ENCODE data around the gene FNDC3B. TPM values are rescaled to one million over a fixed set of nuclear protein-coding genes. Genes with fewer than 3 reads are reported as not detected.
A peak's percentile ranks its signal among the peaks of the same experiment; 100 is the strongest.

Gene FNDC3B
- total RNA-seq, 1 donor from 2014 or later = 171 TPM

- ATAC-seq (no peak), DNase-seq (ENCODE audit: low spot score) (no peak)
- intact Hi-C loops (cut with DNase I) = no loop called here
Observed at GRCh38 chr3:172390792-172391191, 351.4 kb downstream of the FNDC3B start.

- intact Hi-C loops (cut with DNase I) = no loop called here
- DNase-seq (ENCODE audit: low spot score) = no peak
- peak; percentile 17 for ATAC-seq
Observed at GRCh38 chr3:172391592-172392302, 352.4 kb downstream of the FNDC3B start.

- no peak for DNase-seq (ENCODE audit: low spot score)
- no peak for ATAC-seq
- intact Hi-C loops (cut with DNase I) = no loop called here
Observed at GRCh38 chr3:172394692-172395091, 355.3 kb downstream of the FNDC3B start.

GRCh38 chr3:172396400-172396799 is 357.0 kb downstream of the FNDC3B start:
- ATAC-seq = no peak

GRCh38 chr3:172397716-172398405 is 358.5 kb downstream of the FNDC3B start:
- ATAC-seq (no peak), DNase-seq (ENCODE audit: low spot score) (no peak)
- intact Hi-C loops (cut with DNase I) = no loop called here

More at GRCh38 chr3:172396400-172396799, 357.0 kb downstream of the FNDC3B start:
- DNase-seq (ENCODE audit: low spot score) = no peak
- intact Hi-C loops (cut with DNase I) = no loop called here

- ATAC-seq (no peak), DNase-seq (ENCODE audit: low spot score) (no peak)
- intact Hi-C loops (cut with DNase I) = no loop called here
Observed at GRCh38 chr3:172398484-172398883, 359.1 kb downstream of the FNDC3B start.

- ATAC-seq = no peak
- no peak for DNase-seq (ENCODE audit: low spot score)
- intact Hi-C loops (cut with DNase I) = no loop called here
Observed at GRCh38 chr3:172402090-172402489, 362.7 kb downstream of the FNDC3B start.

GRCh38 chr3:172402892-172403643 is 363.7 kb downstream of the FNDC3B start:
- intact Hi-C loops (cut with DNase I) = no loop called here
- ATAC-seq (no peak), DNase-seq (ENCODE audit: low spot score) (no peak)

GRCh38 chr3:172404237-172404962 is 365.0 kb downstream of the FNDC3B start:
- ATAC-seq (no peak), DNase-seq (ENCODE audit: low spot score) (no peak)
- intact Hi-C loops (cut with DNase I) = no loop called here

GRCh38 chr3:172405914-172406313 is 366.5 kb downstream of the FNDC3B start:
- DNase-seq (ENCODE audit: low spot score) (no peak), ATAC-seq (no peak)
- intact Hi-C loops (cut with DNase I) = no loop called here

GRCh38 chr3:172407872-172408271 is 368.5 kb downstream of the FNDC3B start:
- ATAC-seq (no peak), DNase-seq (ENCODE audit: low spot score) (no peak)
- intact Hi-C loops (cut with DNase I) = no loop called here

GRCh38 chr3:172410702-172411477 is 371.5 kb downstream of the FNDC3B start:
- DNase-seq (ENCODE audit: low spot score) (no peak), ATAC-seq (no peak)

GRCh38 chr3:172411478-172411947 is 372.1 kb downstream of the FNDC3B start:
- DNase-seq (ENCODE audit: low spot score) (no peak), ATAC-seq (no peak)
- intact Hi-C loops (cut with DNase I) = no loop called here

More at GRCh38 chr3:172410702-172411477, 371.5 kb downstream of the FNDC3B start:
- intact Hi-C loops (cut with DNase I) = no loop called here

GRCh38 chr3:172415323-172415722 is 375.9 kb downstream of the FNDC3B start:
- intact Hi-C loops (cut with DNase I) = no loop called here
- DNase-seq (ENCODE audit: low spot score) (no peak), ATAC-seq (no peak)

GRCh38 chr3:172437713-172438112 is 398.3 kb downstream of the FNDC3B start:
- intact Hi-C loops (cut with DNase I) = no loop called here
- DNase-seq (ENCODE audit: low spot score) = no peak
- ATAC-seq = no peak

- DNase-seq (ENCODE audit: low spot score) (no peak), ATAC-seq (no peak)
- intact Hi-C loops (cut with DNase I) = no loop called here
Observed at GRCh38 chr3:172438186-172438585, 398.8 kb downstream of the FNDC3B start.

- ATAC-seq (no peak), DNase-seq (ENCODE audit: low spot score) (no peak)
- intact Hi-C loops (cut with DNase I) = no loop called here
Observed at GRCh38 chr3:172441581-172441980, 402.2 kb downstream of the FNDC3B start.

GRCh38 chr3:172442606-172443005 is 403.2 kb downstream of the FNDC3B start:
- intact Hi-C loops (cut with DNase I) = no loop called here
- DNase-seq (ENCODE audit: low spot score) (no peak), ATAC-seq (no peak)
